D721Med (cell line): ENCODE measurements around the gene CEP78.

Experiments used
- DNase-seq: peaks from one replicate; pipeline ENCODE4 v3.0.0; 2011; ENCODE audit warnings: low spot score; ENCODE audit not compliant: insufficient read length
- FAIRE-seq: peaks from 2 replicates; lab custom pipeline; 2011; peaks lifted over from hg19 to GRCh38; lab: Jason Lieb, UNC
- CTCF ChIP-seq: IDR thresholded peaks from 2 replicates; pipeline ENCODE4 v1.5.1; 2012; ENCODE audit warnings: mild to moderate bottlenecking, control low read depth; ENCODE audit not compliant: insufficient read depth; ENCODE audit errors: missing control alignments

Gene CEP78

GRCh38 chr9:78286125-78286524 is 50.2 kb downstream of the CEP78 start:
- no peak for TF ChIP-seq CTCF
- FAIRE-seq (no peak), DNase-seq (no peak)

DNA sequence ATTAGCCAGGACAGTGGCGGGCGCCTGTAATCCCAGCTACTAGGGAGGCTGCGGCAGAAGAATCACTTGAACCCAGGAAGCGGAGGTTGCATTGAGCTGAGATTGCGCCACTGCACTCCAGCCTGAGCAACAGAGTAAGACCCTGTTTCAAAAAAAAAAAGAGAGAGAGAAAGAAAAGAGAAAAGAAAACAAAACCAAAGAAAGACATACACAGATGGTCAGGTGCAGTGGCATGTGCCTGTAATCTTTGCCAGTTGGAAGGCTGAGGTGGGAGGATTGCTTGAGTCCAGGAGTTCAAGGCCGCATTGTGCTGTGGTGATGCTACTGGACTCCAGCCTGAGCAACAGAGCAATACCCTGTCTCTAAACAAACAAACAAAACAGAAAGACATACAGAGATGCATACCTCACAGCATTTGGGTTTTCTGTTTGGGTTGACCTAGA is 51.1 kb downstream of the CEP78 start:
- TF ChIP-seq CTCF, result no peak
- DNase-seq (no peak), FAIRE-seq (no peak)

DNA sequence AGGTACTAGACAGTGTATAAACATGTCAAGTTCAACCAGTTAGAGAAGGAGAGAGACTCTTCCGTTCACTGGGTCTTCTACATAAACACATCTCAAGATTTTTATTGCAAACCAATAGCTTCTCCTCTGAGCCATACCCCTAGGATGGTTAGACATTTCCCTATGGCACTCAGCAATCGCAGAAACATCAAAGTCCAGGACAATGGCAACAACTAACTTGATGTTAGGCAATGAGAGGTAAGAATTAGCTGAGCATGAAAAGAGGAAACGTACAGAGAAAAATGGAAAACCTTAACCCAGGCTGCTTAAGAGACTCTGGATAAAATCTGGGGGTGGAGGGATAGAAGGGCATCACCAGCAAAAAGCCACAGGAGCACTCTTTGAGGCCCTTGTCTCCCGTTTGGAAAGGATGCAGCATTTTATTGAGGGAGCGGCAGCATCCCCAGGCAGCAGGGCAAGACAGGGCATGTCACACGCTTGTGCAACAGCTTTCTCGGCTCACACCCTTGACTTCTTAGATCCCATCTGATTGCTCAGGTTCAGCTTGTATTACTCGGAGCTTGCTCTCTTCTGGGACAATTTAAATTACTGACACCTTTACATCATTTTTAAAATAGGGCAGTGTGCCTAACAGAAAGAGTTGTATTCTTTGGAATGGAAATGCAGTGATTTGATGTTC is 52.5 kb downstream of the CEP78 start:
- FAIRE-seq (no peak), DNase-seq (no peak)
- TF ChIP-seq CTCF, result no peak

DNA sequence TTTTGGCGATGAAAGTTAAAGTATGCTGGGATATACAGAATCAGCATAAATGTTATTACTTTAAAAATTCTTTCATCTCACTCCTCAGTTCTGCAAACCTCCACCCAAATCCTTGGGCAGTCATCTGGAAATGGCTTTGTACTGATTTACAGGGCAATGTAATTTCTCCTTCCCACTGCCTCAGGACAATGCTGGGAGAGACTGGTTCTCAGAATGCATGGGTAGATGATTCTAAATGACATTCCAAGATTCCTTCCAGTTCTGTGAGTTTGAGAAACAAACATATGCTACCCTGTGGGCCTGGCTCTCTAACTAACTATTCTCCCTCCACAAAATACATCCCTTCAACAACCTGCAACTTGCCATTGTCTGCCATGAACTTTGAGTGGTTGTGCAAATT is 53.6 kb downstream of the CEP78 start:
- FAIRE-seq (no peak), DNase-seq (no peak)

DNA sequence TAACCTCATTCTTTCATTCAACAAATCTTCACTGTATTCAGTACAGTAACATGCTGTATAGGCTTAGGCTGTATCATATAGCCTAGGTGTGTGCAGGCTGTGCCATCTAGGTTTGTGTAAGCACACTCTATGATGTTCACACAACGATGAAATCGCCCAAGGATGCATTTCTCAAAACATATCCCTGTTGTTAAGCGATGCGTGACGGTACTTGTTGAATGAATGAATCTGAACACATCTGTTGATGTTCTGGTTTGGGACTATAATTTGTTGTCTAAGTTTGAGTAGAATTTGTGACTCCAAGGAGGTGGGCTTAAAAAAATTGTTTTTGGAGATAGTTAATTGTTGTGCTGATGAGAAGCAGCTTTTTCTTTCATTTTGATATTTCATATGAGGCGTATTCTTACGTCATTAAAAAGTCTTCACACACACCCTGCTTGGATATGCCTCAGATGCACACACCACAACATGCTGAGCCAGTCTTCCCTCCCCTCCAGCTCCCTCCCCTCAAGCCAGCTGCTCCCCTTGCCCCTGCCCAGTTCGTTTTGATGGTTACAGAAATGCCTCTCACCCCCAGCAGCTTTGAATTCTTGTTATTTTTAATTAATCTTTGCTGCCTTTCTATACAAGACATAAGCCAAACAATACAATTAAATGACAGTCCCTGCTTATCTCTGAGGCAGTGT is 55.5 kb downstream of the CEP78 start:
- FAIRE-seq (no peak), DNase-seq (no peak)
- no peak for TF ChIP-seq CTCF

More for the DNA sequence above, 53.6 kb downstream of the CEP78 start:
- no peak for TF ChIP-seq CTCF

DNA sequence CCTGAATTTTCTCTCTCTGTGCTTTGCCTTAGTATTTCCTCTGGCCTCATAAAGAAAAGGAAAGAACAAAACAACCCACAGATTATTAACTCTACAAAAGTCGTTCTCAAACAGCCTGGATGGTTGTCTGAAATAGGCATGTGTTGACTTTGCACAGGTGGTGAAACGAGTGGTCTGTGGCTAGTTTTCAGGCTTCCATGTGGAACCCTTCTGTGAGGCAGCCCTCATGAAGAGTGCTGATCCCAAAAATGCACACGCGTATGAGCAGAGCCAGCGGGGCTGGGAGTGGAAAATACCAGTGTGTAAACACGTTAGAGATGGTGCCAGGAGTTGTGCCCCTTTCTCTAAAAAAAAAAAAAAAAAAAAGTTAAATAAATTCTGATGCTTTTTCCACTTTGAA is 56.2 kb downstream of the CEP78 start:
- FAIRE-seq (no peak), DNase-seq (no peak)
- TF ChIP-seq CTCF, result no peak
